Coronary artery (tissue), 2 donors: Measurements from ENCODE around the gene SAE1.

ENCODE experiments used
- DNase-seq: peaks from one replicate; pipeline ENCODE4 v3.0.0-alpha.2; 2017; ENCODE audit warnings: low spot score
- H3K27ac ChIP-seq, 2 donors: fragments of 200-600 bp; sonication (generic); one replicate each; pipeline ENCODE4 v1.5.1; 2016 to 2019
- H3K4me3 ChIP-seq: fragments of 200-600 bp; sonication (generic); 2 replicates; pipeline ENCODE4 v1.5.1; 2016; ENCODE audit warnings: mild to moderate bottlenecking, moderate library complexity
- TF ChIP-seq, protein P1 (sequence below): fragments of 200-600 bp; sonication (generic); IDR thresholded peaks from one replicate; pipeline ENCODE4 v1.5.1; 2019; ENCODE audit warnings: antibody characterized with exemption

SAE1 gene

DNA sequence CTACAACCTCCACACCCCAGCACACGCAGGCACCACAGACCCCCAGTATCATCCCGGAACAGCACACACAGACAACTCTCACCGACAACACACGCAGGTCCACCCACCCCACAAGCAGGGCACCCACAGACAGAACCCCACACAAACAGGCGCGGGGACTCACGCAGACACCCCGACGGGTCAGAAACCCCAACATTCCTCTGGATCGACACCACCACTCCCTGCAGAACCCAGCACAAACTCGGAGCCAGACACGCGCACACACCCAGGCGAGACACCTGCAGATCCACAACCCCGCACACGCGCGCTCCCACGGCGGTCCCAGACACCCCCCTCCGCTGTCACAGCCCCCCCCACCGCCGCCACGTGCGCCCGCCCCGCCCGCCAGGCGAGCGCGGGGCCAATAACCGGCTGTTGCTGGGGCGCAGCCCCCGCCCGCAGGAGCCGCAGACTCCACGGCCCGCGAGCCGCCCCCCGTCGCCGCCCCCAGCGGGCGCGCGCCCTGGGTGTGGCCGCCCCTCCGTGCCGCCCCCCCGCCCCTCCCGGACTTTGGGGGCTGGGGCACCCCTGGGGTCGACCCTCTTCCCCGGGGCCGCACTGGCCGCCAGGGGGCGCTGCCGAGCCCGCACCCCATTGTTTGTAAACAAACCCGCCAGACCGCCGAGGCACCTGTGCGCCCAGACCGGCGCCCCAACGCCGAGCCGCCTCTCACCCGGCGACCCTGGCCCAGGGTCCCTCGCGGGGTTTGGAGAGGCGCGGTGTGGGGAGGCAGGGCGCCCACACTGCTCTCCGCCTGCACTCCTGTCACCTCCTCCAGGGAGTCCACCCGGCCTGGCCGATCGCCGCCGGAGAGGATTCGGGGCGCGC, 99.7 kb downstream of the SAE1 start:
- no peak for DNase-seq
- peak overlapping the region; percentile 98 for H3K4me3 ChIP-seq
- peak overlapping the region; percentile 97 to 98 for H3K27ac ChIP-seq
- TF ChIP-seq, protein P1, sequence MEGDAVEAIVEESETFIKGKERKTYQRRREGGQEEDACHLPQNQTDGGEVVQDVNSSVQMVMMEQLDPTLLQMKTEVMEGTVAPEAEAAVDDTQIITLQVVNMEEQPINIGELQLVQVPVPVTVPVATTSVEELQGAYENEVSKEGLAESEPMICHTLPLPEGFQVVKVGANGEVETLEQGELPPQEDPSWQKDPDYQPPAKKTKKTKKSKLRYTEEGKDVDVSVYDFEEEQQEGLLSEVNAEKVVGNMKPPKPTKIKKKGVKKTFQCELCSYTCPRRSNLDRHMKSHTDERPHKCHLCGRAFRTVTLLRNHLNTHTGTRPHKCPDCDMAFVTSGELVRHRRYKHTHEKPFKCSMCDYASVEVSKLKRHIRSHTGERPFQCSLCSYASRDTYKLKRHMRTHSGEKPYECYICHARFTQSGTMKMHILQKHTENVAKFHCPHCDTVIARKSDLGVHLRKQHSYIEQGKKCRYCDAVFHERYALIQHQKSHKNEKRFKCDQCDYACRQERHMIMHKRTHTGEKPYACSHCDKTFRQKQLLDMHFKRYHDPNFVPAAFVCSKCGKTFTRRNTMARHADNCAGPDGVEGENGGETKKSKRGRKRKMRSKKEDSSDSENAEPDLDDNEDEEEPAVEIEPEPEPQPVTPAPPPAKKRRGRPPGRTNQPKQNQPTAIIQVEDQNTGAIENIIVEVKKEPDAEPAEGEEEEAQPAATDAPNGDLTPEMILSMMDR = peak; percentile 93

DNA sequence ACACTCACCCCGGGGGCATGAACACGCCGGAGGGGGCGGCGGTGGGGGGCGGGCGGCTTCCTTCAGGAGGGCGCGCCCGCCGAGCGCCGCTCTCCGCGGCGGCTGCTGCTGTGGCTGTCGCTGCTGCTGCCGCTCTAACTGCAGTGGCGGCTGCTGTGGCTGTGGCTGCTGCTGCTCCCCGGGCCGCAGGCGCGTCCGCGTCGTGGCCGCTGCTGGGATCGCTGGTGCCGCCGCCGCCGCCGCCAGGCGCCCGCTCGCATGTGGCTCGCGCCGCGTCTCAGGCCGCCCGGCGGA, 100.2 kb downstream of the SAE1 start, which contains the start of gene BBC3:
Gene BBC3 (minus strand): TSS at position 279 of the 294 bp plus-strand sequence. CDS start 2,768 bp downstream, outside the sequence.
- Histone ChIP-seq H3K27ac (peak within 1 kb of the TSS; percentile 97 to 98), H3K4me3 (peak within 1 kb of the TSS; percentile 98)
- TF ChIP-seq, protein P1 = no peak
- no peak for DNase-seq

DNA sequence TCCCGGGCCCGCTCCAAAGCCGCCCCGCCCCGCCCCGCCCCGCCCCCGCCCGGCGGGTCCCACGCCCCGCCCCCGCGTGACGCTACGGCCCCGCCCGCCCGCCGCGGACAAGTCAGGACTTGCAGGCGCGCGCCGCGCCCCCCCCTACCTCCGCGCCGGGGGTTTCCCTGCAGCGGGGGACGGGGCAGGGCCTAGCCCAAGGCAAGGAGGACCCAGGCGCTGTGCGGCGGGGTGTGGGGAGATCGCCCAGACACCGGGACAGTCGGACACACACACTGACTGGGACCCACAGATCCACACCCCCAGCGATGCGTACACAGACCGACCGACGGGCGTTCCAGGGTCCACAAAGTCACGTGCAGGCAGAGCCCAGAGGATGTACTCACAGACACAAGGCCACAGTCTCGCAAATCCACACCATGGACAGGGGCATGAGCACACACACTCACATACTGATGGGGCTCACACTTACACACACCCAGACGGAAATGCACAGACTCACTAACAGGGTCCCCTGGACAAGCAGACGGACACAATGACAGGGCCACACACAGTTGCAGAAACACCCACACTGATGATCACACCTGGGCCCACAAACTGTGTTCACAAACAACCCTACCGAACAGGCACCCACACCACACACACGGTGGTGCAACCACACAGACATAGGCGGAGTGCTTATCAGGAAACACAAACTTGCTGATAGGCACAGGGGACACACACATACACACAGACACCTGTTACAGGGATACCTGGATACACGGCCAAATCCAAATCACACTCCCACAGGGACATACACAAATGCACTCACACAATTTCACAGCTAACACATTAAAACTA, 100.8 kb downstream of the SAE1 start:
- Histone ChIP-seq H3K4me3 (peak overlapping the region; percentile 98), H3K27ac (peak overlapping the region; percentile 97 to 98)
- peak; percentile 93 for DNase-seq
- TF ChIP-seq, protein P1 = no peak

DNA sequence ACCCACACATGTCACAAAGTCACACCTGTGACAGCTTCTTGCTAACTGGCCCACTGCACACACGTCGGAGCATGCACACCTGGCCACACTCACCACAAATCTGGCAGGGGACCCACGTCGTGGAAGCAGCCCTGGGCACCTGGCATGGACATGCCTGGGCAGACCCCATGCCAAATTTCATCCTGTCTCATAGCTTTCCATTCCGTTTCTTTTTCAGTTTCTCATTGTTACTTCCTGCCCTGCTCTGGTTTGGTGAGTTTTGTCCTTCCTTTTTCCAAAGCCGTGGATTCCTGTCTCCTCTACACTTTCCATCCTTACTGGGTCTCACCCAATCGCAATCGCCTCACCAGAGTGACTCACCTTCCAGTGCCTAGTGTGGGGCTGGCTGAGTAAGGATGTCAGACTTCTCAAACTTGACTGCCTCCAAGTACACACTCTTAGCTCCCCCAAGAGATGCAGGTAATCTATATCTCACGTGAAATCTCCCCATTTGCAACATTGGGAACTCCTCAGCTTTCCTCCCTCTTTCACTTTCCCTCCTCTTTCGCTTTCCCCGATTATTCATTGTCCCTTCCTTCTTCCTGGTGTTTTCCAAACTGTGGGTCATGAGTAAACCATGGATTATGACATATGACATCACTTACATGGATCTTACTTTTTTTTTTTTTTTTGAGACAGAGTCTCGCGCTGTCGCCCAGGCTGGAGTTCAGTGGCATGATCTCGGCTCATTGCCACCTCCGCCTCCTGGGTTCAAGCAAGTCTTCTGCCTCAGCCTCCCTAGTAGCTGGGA, 102.0 kb downstream of the SAE1 start:
- TF ChIP-seq, protein P1 = no peak
- no peak for DNase-seq
- Histone ChIP-seq H3K27ac (peak overlapping the region; percentile 97 to 98), H3K4me3 (peak overlapping the region; percentile 98)

DNA sequence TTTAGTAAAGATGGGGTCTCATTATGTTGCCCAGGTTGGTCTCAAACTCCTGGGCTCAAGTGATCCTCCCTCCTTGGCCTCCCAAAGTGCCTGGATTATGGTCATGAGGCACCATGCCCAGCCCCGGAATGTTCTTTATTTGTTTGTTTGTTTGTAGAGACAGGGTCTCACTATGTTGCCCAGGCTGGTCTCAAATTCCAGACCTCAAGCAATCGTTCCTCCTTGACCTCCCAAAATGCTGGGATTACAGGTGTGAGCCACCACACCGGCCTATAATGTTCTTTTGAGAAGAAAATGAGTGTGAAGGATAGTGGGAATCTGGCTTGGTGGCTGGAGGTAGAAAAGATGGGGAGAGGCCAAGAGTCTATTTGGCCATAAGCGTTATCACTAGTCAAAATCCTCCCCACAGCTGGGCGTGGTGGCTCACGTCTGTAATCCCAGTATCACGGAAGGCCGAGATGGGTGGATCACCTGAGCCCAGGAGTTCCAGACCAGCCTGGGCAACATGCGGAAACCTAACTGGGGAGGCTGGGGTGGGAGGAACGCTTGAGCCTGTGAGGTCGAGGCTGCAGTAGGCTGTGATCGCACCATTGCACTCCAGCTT, 105.5 kb downstream of the SAE1 start:
- TF ChIP-seq, protein P1 = no peak
- H3K27ac ChIP-seq = no peak overlapping the region
- DNase-seq = no peak
- no peak overlapping the region for H3K4me3 ChIP-seq

DNA sequence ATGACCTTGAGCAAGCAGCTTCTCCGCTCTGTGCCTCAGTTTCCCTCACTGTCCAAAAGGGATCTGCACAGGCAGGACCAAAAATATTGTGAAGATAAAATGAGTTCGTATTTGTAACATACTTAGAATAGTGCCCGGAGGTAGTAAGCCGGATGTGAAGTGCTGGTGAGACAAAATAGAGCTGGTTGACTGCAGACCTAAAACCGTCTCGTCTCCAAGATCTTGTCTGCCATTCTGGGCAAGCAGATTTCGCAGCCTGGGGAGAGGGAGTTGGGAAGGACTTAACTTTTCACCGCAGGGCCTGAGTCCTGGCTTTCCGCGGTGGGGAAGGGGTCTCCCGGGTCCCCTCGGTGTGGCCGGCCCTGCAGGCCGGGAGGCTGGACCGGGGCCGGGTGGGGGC, 108.5 kb downstream of the SAE1 start:
- no peak for DNase-seq
- Histone ChIP-seq H3K27ac (peak overlapping the region in 1 of 2 donors; percentile 41), H3K4me3 (peak overlapping the region; percentile 64)
- TF ChIP-seq, protein P1 = no peak
